Measurements from ENCODE around the gene SPSB4.

The SPSB4 gene

GRCh38 chr3:141086188-141086587, 35.0 kb downstream of the SPSB4 start:
- TF ChIP-seq, protein P1, sequence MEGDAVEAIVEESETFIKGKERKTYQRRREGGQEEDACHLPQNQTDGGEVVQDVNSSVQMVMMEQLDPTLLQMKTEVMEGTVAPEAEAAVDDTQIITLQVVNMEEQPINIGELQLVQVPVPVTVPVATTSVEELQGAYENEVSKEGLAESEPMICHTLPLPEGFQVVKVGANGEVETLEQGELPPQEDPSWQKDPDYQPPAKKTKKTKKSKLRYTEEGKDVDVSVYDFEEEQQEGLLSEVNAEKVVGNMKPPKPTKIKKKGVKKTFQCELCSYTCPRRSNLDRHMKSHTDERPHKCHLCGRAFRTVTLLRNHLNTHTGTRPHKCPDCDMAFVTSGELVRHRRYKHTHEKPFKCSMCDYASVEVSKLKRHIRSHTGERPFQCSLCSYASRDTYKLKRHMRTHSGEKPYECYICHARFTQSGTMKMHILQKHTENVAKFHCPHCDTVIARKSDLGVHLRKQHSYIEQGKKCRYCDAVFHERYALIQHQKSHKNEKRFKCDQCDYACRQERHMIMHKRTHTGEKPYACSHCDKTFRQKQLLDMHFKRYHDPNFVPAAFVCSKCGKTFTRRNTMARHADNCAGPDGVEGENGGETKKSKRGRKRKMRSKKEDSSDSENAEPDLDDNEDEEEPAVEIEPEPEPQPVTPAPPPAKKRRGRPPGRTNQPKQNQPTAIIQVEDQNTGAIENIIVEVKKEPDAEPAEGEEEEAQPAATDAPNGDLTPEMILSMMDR (IDR thresholded peaks at IDR 0.05; ENCODE audit: insufficient read depth, low read length, poor library complexity, severe bottlenecking), result no peak
- TF ChIP-seq EZH2phosphoT487 (conservative IDR thresholded peaks at IDR 0.05; ENCODE audit: low read length), result no peak
- H2AFZ ChIP-seq (ENCODE audit: low read depth, low read length, severe bottlenecking), result no peak overlapping the region
- H3K79me2 ChIP-seq (ENCODE audit: insufficient read depth, low read length), result no peaks in the 10 kb centered on the region
- H3K9me2 ChIP-seq (replicated peaks; ENCODE audit: insufficient read depth, low read length), result no peaks in the 10 kb centered on the region
- H3K27me3 ChIP-seq (ENCODE audit: low read length), result no peaks in the 10 kb centered on the region
- no peak overlapping the region for H3K4me3 ChIP-seq (ENCODE audit: insufficient read depth, low read length, poor library complexity, severe bottlenecking)
- no peaks in the 10 kb centered on the region for H3F3A ChIP-seq (ENCODE audit: insufficient read depth)
- H3K27ac ChIP-seq (ENCODE audit: low read depth, low read length), result no peak overlapping the region
- H3K9me3 ChIP-seq (ENCODE audit: insufficient read depth, low read length), result no peaks in the 10 kb centered on the region
- no peaks in the 10 kb centered on the region for H4K20me1 ChIP-seq (ENCODE audit: low read depth, low read length)
- no peak overlapping the region for H3K9ac ChIP-seq (ENCODE audit: low read length)
- H3K4me2 ChIP-seq (ENCODE audit: low read depth, low read length, poor library complexity, severe bottlenecking), result no peak overlapping the region
- no peaks in the 10 kb centered on the region for H3K36me3 ChIP-seq (ENCODE audit: low read length)

- Histone ChIP-seq H4K20me1 (ENCODE audit: low read depth, low read length) (no peaks in the 10 kb centered on the region), H3K4me3 (ENCODE audit: insufficient read depth, low read length, poor library complexity, severe bottlenecking) (no peak overlapping the region), H3K9me3 (ENCODE audit: insufficient read depth, low read length) (no peaks in the 10 kb centered on the region), H3K36me3 (ENCODE audit: low read length) (no peaks in the 10 kb centered on the region), H3K27me3 (ENCODE audit: low read length) (no peaks in the 10 kb centered on the region), H3K4me2 (ENCODE audit: low read depth, low read length, poor library complexity, severe bottlenecking) (no peak overlapping the region), H2AFZ (ENCODE audit: low read depth, low read length, severe bottlenecking) (no peak overlapping the region), H3F3A (ENCODE audit: insufficient read depth) (no peaks in the 10 kb centered on the region), H3K9ac (ENCODE audit: low read length) (no peak overlapping the region), H3K9me2 (replicated peaks; ENCODE audit: insufficient read depth, low read length) (no peaks in the 10 kb centered on the region), H3K79me2 (ENCODE audit: insufficient read depth, low read length) (no peaks in the 10 kb centered on the region), H3K27ac (ENCODE audit: low read depth, low read length) (no peak overlapping the region)
- TF ChIP-seq EZH2phosphoT487 (conservative IDR thresholded peaks at IDR 0.05; ENCODE audit: low read length), result no peak
- TF ChIP-seq, protein P1 (IDR thresholded peaks at IDR 0.05; ENCODE audit: insufficient read depth, low read length, poor library complexity, severe bottlenecking), result no peak
Observed at GRCh38 chr3:141087076-141087777, 36.1 kb downstream of the SPSB4 start.

DNA sequence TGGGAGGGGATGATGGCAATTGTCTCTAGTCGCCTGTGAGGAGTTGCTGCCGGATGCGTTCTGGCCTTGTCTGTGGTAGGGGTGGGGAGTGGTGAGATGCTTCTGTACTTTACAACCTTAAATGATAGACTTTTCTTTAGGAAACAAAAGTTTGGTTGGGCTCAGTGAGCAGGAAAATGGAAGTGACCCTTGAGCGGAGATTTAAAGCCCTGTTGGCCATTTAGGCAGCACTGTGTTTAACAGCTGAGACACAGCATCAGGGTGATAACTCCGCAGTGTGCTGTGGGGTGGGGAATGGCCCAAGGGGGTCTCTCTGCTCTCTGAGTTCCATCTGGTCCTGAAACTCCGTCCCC, 36.6 kb downstream of the SPSB4 start:
- no peak overlapping the region for H3K4me3 ChIP-seq (ENCODE audit: insufficient read depth, low read length, poor library complexity, severe bottlenecking)
- H3K9me3 ChIP-seq (ENCODE audit: insufficient read depth, low read length), result no peaks in the 10 kb centered on the region
- TF ChIP-seq, protein P1 (IDR thresholded peaks at IDR 0.05; ENCODE audit: insufficient read depth, low read length, poor library complexity, severe bottlenecking), result no peak
- H2AFZ ChIP-seq (ENCODE audit: low read depth, low read length, severe bottlenecking), result no peak overlapping the region
- no peaks in the 10 kb centered on the region for H3K27me3 ChIP-seq (ENCODE audit: low read length)
- no peak overlapping the region for H3K4me2 ChIP-seq (ENCODE audit: low read depth, low read length, poor library complexity, severe bottlenecking)
- H4K20me1 ChIP-seq (ENCODE audit: low read depth, low read length), result no peaks in the 10 kb centered on the region
- H3K9ac ChIP-seq (ENCODE audit: low read length), result no peak overlapping the region
- H3K79me2 ChIP-seq (ENCODE audit: insufficient read depth, low read length), result no peaks in the 10 kb centered on the region
- no peaks in the 10 kb centered on the region for H3K9me2 ChIP-seq (replicated peaks; ENCODE audit: insufficient read depth, low read length)
- H3F3A ChIP-seq (ENCODE audit: insufficient read depth), result no peaks in the 10 kb centered on the region
- no peak overlapping the region for H3K27ac ChIP-seq (ENCODE audit: low read depth, low read length)
- H3K36me3 ChIP-seq (ENCODE audit: low read length), result no peaks in the 10 kb centered on the region
